Measurements from ENCODE around the gene FSHB.
A peak's percentile ranks its signal among the peaks of the same experiment; 100 is the strongest.

FSHB gene

GRCh38 chr11:30239025-30239424 lies 8.2 kb downstream of the FSHB start:
- H3K4me3 ChIP-seq (ENCODE audit: control insufficient read depth, low read depth, low read length) = no peak overlapping the region
- no peak for TF ChIP-seq CTCF (conservative IDR thresholded peaks at IDR 0.05; ENCODE audit: control insufficient read depth, insufficient read depth, low read depth, low read length)
- no peak for DNase-seq (ENCODE audit: low read depth)

GRCh38 chr11:30244265-30244664 lies 13.5 kb downstream of the FSHB start:
- no peak for TF ChIP-seq CTCF (conservative IDR thresholded peaks at IDR 0.05; ENCODE audit: control insufficient read depth, insufficient read depth, low read depth, low read length)
- peak; percentile 25 for DNase-seq (ENCODE audit: low read depth)
- no peak overlapping the region for H3K4me3 ChIP-seq (ENCODE audit: control insufficient read depth, low read depth, low read length)

GRCh38 chr11:30245621-30246020 lies 14.8 kb downstream of the FSHB start:
- TF ChIP-seq CTCF (conservative IDR thresholded peaks at IDR 0.05; ENCODE audit: control insufficient read depth, insufficient read depth, low read depth, low read length) = no peak
- DNase-seq (ENCODE audit: low read depth) = no peak
- no peak overlapping the region for H3K4me3 ChIP-seq (ENCODE audit: control insufficient read depth, low read depth, low read length)

- no peak for DNase-seq (ENCODE audit: low read depth)
- TF ChIP-seq CTCF (conservative IDR thresholded peaks at IDR 0.05; ENCODE audit: control insufficient read depth, insufficient read depth, low read depth, low read length) = no peak
- no peak overlapping the region for H3K4me3 ChIP-seq (ENCODE audit: control insufficient read depth, low read depth, low read length)
Measured at GRCh38 chr11:30254307-30255298, 23.8 kb downstream of the FSHB start.

GRCh38 chr11:30255637-30256036 lies 24.8 kb downstream of the FSHB start:
- DNase-seq (ENCODE audit: low read depth) = no peak
- TF ChIP-seq CTCF (conservative IDR thresholded peaks at IDR 0.05; ENCODE audit: control insufficient read depth, insufficient read depth, low read depth, low read length) = no peak
- no peak overlapping the region for H3K4me3 ChIP-seq (ENCODE audit: control insufficient read depth, low read depth, low read length)

- TF ChIP-seq CTCF (conservative IDR thresholded peaks at IDR 0.05; ENCODE audit: control insufficient read depth, insufficient read depth, low read depth, low read length) = no peak
- H3K4me3 ChIP-seq (ENCODE audit: control insufficient read depth, low read depth, low read length) = no peak overlapping the region
- no peak for DNase-seq (ENCODE audit: low read depth)
Measured at GRCh38 chr11:30257058-30257457, 26.2 kb downstream of the FSHB start.

Data from fibroblast of mammary gland (primary cell).